ENCODE data around the gene PRMT7. TPM values are rescaled to one million over a fixed set of nuclear protein-coding genes. Genes with fewer than 3 reads are reported as not detected.

PRMT7 gene
- total RNA-seq, 1 donor from 2014 or later = 30.0 TPM

- H3K4me1 ChIP-seq = no peaks in the 10 kb centered on the region
- H3K27ac ChIP-seq = no peak overlapping the region
- no peaks in the 10 kb centered on the region for H3K9me3 ChIP-seq
- no peak for TF ChIP-seq CTCF (IDR thresholded peaks at IDR 0.05)
- intact Hi-C loops (cut with DNase I) = no loop called here
- DNase-seq (peak; percentile 1), ATAC-seq (no peak)
- H3K4me3 ChIP-seq = no peak overlapping the region
- H3K36me3 ChIP-seq = peaks cover 99% of the 10 kb centered on the region
- H3K27me3 ChIP-seq = no peaks in the 10 kb centered on the region
Measured at GRCh38 chr16:68299571-68300453, 11.0 kb upstream of the PRMT7 start.

GRCh38 chr16:68300734-68301459 is 9.9 kb upstream of the PRMT7 start:
- DNase-seq = peak; percentile 31
- H3K27me3 ChIP-seq = no peaks in the 10 kb centered on the region
- intact Hi-C loops (cut with DNase I) = no loop called here
- H3K4me3 ChIP-seq = no peak overlapping the region
- TF ChIP-seq CTCF (IDR thresholded peaks at IDR 0.05) = no peak
- H3K9me3 ChIP-seq = no peaks in the 10 kb centered on the region
- H3K4me1 ChIP-seq = no peaks in the 10 kb centered on the region
- ATAC-seq = no peak
- no peak overlapping the region for H3K27ac ChIP-seq
- peaks cover 99% of the 10 kb centered on the region for H3K36me3 ChIP-seq

- Histone ChIP-seq H3K4me3 (no peak overlapping the region), H3K4me1 (peaks cover 16% of the 10 kb centered on the region), H3K27ac (no peak overlapping the region), H3K9me3 (no peaks in the 10 kb centered on the region), H3K36me3 (peaks cover 74% of the 10 kb centered on the region), H3K27me3 (no peaks in the 10 kb centered on the region)
- intact Hi-C loops (cut with DNase I) = no loop called here
- TF ChIP-seq CTCF (IDR thresholded peaks at IDR 0.05) = no peak
- ATAC-seq = no peak
- no peak for DNase-seq
Measured at GRCh38 chr16:68306633-68307032, 4.2 kb upstream of the PRMT7 start.

- Histone ChIP-seq H3K27ac (peak overlapping the region; percentile 82), H3K27me3 (no peaks in the 10 kb centered on the region), H3K4me3 (peak overlapping the region; percentile 92), H3K4me1 (peaks cover 25% of the 10 kb centered on the region), H3K9me3 (no peaks in the 10 kb centered on the region), H3K36me3 (peaks cover 43% of the 10 kb centered on the region)
- intact Hi-C loops (cut with DNase I) = no loop called here
- ATAC-seq = no peak
- no peak for DNase-seq
- TF ChIP-seq CTCF (IDR thresholded peaks at IDR 0.05) = no peak
Measured at GRCh38 chr16:68309799-68310198, 1.0 kb upstream of the PRMT7 start.

- TF ChIP-seq CTCF (IDR thresholded peaks at IDR 0.05) = no peak
- peak overlapping the region; percentile 92 for H3K4me3 ChIP-seq
- ATAC-seq (peak; percentile 63), DNase-seq (no peak)
- peaks cover 25% of the 10 kb centered on the region for H3K4me1 ChIP-seq
- peak overlapping the region; percentile 82 for H3K27ac ChIP-seq
- peaks cover 39% of the 10 kb centered on the region for H3K36me3 ChIP-seq
- intact Hi-C loops (cut with DNase I) = no loop called here
- H3K9me3 ChIP-seq = no peaks in the 10 kb centered on the region
- H3K27me3 ChIP-seq = no peaks in the 10 kb centered on the region
Measured at GRCh38 chr16:68310437-68310773, 414 bp upstream of the PRMT7 start.

Measured in upper lobe of right lung (tissue), 1 donor.